GM21515 (cell line): ENCODE data around the gene RPL27.

ENCODE experiments used
- ATAC-seq: cut with Tn5 transposase; IDR thresholded peaks from one replicate; pipeline ENCODE4 v1.9.1; 2021; ENCODE audit not compliant: unreplicated experiment

The RPL27 gene

GRCh38 chr17:43020789-43021740, 22.8 kb downstream of the RPL27 start:
- ATAC-seq, result no peak

GRCh38 chr17:43021741-43022512, 23.7 kb downstream of the RPL27 start, which contains the start of gene VAT1:
TSS of gene VAT1 (minus strand) at chr17:43022385. CDS start at chr17:43022322, 63 bp downstream.
- ATAC-seq, result no peak

- no peak for ATAC-seq
Observed at GRCh38 chr17:43024407-43025289, 26.4 kb downstream of the RPL27 start, which contains the start of gene RND2. TSS of gene RND2 (plus strand) at chr17:43025231. CDS start at chr17:43025348, 117 bp downstream.

- ATAC-seq, result no peak
Observed at GRCh38 chr17:43025290-43025657, 27.1 kb downstream of the RPL27 start.

- no peak for ATAC-seq
Observed at GRCh38 chr17:43025766-43026537, 27.7 kb downstream of the RPL27 start.

- no peak for ATAC-seq
Observed at GRCh38 chr17:43026595-43026994, 28.4 kb downstream of the RPL27 start.

- ATAC-seq, result no peak
Observed at GRCh38 chr17:43027091-43028032, 29.1 kb downstream of the RPL27 start.

- no peak for ATAC-seq
Observed at GRCh38 chr17:43028221-43028861, 30.1 kb downstream of the RPL27 start.

GRCh38 chr17:43030137-43030767, 32.0 kb downstream of the RPL27 start:
- ATAC-seq, result no peak

GRCh38 chr17:43031666-43032065, 33.4 kb downstream of the RPL27 start:
- ATAC-seq, result no peak

- no peak for ATAC-seq
Observed at GRCh38 chr17:43033948-43034881, 36.0 kb downstream of the RPL27 start.

- ATAC-seq, result no peak
Observed at GRCh38 chr17:43034894-43035293, 36.7 kb downstream of the RPL27 start.

GRCh38 chr17:43039646-43040045, 41.4 kb downstream of the RPL27 start:
- ATAC-seq, result no peak

GRCh38 chr17:43040655-43041054, 42.4 kb downstream of the RPL27 start:
- no peak for ATAC-seq

GRCh38 chr17:43042025-43042628, 43.9 kb downstream of the RPL27 start:
- no peak for ATAC-seq

GRCh38 chr17:43043307-43043706, 45.1 kb downstream of the RPL27 start:
- ATAC-seq, result no peak
